GM19324 (cell line): Measurements from ENCODE around the gene ADAMTSL2.

ENCODE experiments used
- ATAC-seq: cut with Tn5 transposase; IDR thresholded peaks from one replicate; pipeline ENCODE4 v1.9.1; 2021; ENCODE audit warnings: mild to moderate bottlenecking, moderate library complexity; ENCODE audit not compliant: unreplicated experiment, low FRiP score

ADAMTSL2 gene

GRCh38 chr9:133571391-133571890 is 36.9 kb downstream of the ADAMTSL2 start:
- no peak for ATAC-seq

GRCh38 chr9:133571896-133572595 is 37.5 kb downstream of the ADAMTSL2 start:
- no peak for ATAC-seq

GRCh38 chr9:133572821-133573361 is 38.4 kb downstream of the ADAMTSL2 start:
- ATAC-seq = no peak

- ATAC-seq = no peak
Measured at GRCh38 chr9:133573791-133574515, 39.4 kb downstream of the ADAMTSL2 start.

GRCh38 chr9:133574771-133575170 is 40.3 kb downstream of the ADAMTSL2 start:
- no peak for ATAC-seq

GRCh38 chr9:133575186-133576030 is 40.9 kb downstream of the ADAMTSL2 start:
- ATAC-seq = no peak

- ATAC-seq = no peak
Measured at GRCh38 chr9:133576031-133576874, 41.7 kb downstream of the ADAMTSL2 start.

- no peak for ATAC-seq
Measured at GRCh38 chr9:133576875-133577736, 42.6 kb downstream of the ADAMTSL2 start.

- no peak for ATAC-seq
Measured at GRCh38 chr9:133577737-133578112, 43.2 kb downstream of the ADAMTSL2 start.

- no peak for ATAC-seq
Measured at GRCh38 chr9:133578524-133579441, 44.3 kb downstream of the ADAMTSL2 start.

GRCh38 chr9:133579601-133580418 is 45.3 kb downstream of the ADAMTSL2 start:
- ATAC-seq = no peak

GRCh38 chr9:133580419-133580738 is 45.9 kb downstream of the ADAMTSL2 start:
- no peak for ATAC-seq

- no peak for ATAC-seq
Measured at GRCh38 chr9:133581011-133581410, 46.5 kb downstream of the ADAMTSL2 start.

- ATAC-seq = no peak
Measured at GRCh38 chr9:133581513-133582343, 47.2 kb downstream of the ADAMTSL2 start.

- no peak for ATAC-seq
Measured at GRCh38 chr9:133582501-133583045, 48.1 kb downstream of the ADAMTSL2 start.

GRCh38 chr9:133583111-133583510 is 48.6 kb downstream of the ADAMTSL2 start:
- no peak for ATAC-seq
